IPS DF 6.9 (cell line): ENCODE data around the gene YAP1.

Experiments used
- DNase-seq: peaks from one replicate; pipeline ENCODE4 v3.0.0-alpha.2; 2013; ENCODE audit warnings: low read depth, low spot score
- H3K27ac ChIP-seq: one replicate; pipeline ENCODE4 v1.5.1; 2013; ENCODE audit warnings: low read length, control low read depth
- H3K27me3 ChIP-seq: 2 replicates; pipeline ENCODE4 v1.6.1; 2013; ENCODE audit warnings: mild to moderate bottlenecking, low read length; ENCODE audit not compliant: control insufficient read depth, insufficient read depth
- H3K36me3 ChIP-seq: 2 replicates; pipeline ENCODE4 v1.6.1; 2013; ENCODE audit warnings: low read length; ENCODE audit not compliant: control insufficient read depth, insufficient read depth
- H3K4me1 ChIP-seq: 2 replicates; pipeline ENCODE4 v1.6.1; 2013; ENCODE audit warnings: low read length; ENCODE audit not compliant: control insufficient read depth, insufficient read depth
- H3K4me3 ChIP-seq: 2 replicates; pipeline ENCODE4 v1.5.1; 2013; ENCODE audit warnings: mild to moderate bottlenecking, low read length
- H3K9me3 ChIP-seq: 2 replicates; pipeline ENCODE4 v1.6.1; 2013; ENCODE audit warnings: low read length, inconsistent platforms; ENCODE audit not compliant: control insufficient read depth, insufficient read depth
- WGBS: extraction: QIAGEN DNeasy Blood & Tissue Kit; methylation state at CpG from one replicate; pipeline ENCODE4 v1.1.7; 2013; ENCODE audit warnings: mixed read lengths, missing lambda C conversion rate; ENCODE audit not compliant: insufficient read length, insufficient coverage; 5-methylcytosine and 5-hydroxymethylcytosine counted together

YAP1 gene

GRCh38 chr11:102117472-102118113 is 7.3 kb downstream of the YAP1 start:
- H3K27ac ChIP-seq, result no peak overlapping the region
- H3K36me3 ChIP-seq, result no peaks in the 10 kb centered on the region
- no peaks in the 10 kb centered on the region for H3K27me3 ChIP-seq
- H3K4me3 ChIP-seq, result no peak overlapping the region
- no CpG with 5 or more reads among the region's 4 CpGs for WGBS
- DNase-seq, result no peak
- H3K4me1 ChIP-seq, result peaks cover 3% of the 10 kb centered on the region
- H3K9me3 ChIP-seq, result no peaks in the 10 kb centered on the region

- Histone ChIP-seq H3K4me3 (no peak overlapping the region), H3K9me3 (no peaks in the 10 kb centered on the region), H3K4me1 (peaks cover 3% of the 10 kb centered on the region), H3K36me3 (no peaks in the 10 kb centered on the region), H3K27me3 (no peaks in the 10 kb centered on the region), H3K27ac (no peak overlapping the region)
- WGBS, result no CpG with 5 or more reads among the region's 3 CpGs
- DNase-seq, result no peak
These were observed 8.7 kb downstream of the YAP1 start for GRCh38 chr11:102118937-102119336.

- Histone ChIP-seq H3K27me3 (no peaks in the 10 kb centered on the region), H3K27ac (no peak overlapping the region), H3K4me3 (no peak overlapping the region), H3K36me3 (no peaks in the 10 kb centered on the region), H3K9me3 (no peaks in the 10 kb centered on the region), H3K4me1 (no peaks in the 10 kb centered on the region; the same call in none of the 2 replicates)
- no peak for DNase-seq
- WGBS, result no CpG with 5 or more reads among the region's 4 CpGs
These were observed 9.8 kb downstream of the YAP1 start for GRCh38 chr11:102119997-102120396.

GRCh38 chr11:102120437-102120973 is 10.3 kb downstream of the YAP1 start:
- Histone ChIP-seq H3K36me3 (no peaks in the 10 kb centered on the region), H3K4me3 (no peak overlapping the region), H3K9me3 (no peaks in the 10 kb centered on the region), H3K27me3 (no peaks in the 10 kb centered on the region), H3K4me1 (no peaks in the 10 kb centered on the region; the same call in none of the 2 replicates), H3K27ac (no peak overlapping the region)
- WGBS, result no CpG with 5 or more reads among the region's 3 CpGs
- no peak for DNase-seq

- Histone ChIP-seq H3K4me1 (no peaks in the 10 kb centered on the region; the same call in none of the 2 replicates), H3K27me3 (no peaks in the 10 kb centered on the region), H3K27ac (no peak overlapping the region), H3K36me3 (no peaks in the 10 kb centered on the region), H3K4me3 (no peak overlapping the region), H3K9me3 (no peaks in the 10 kb centered on the region)
- no CpG with 5 or more reads among the region's 2 CpGs for WGBS
- DNase-seq, result no peak
These were observed 11.1 kb downstream of the YAP1 start for GRCh38 chr11:102121329-102121728.

GRCh38 chr11:102134597-102134996 is 24.4 kb downstream of the YAP1 start:
- Histone ChIP-seq H3K9me3 (no peaks in the 10 kb centered on the region), H3K36me3 (no peaks in the 10 kb centered on the region), H3K4me3 (no peak overlapping the region), H3K4me1 (peaks cover 2% of the 10 kb centered on the region), H3K27me3 (no peaks in the 10 kb centered on the region), H3K27ac (no peak overlapping the region)
- no CpG with 5 or more reads among the region's 3 CpGs for WGBS
- DNase-seq, result no peak

- no peaks in the 10 kb centered on the region for H3K27me3 ChIP-seq
- no peak overlapping the region for H3K27ac ChIP-seq
- H3K4me1 ChIP-seq, result peaks cover 2% of the 10 kb centered on the region
- no peaks in the 10 kb centered on the region for H3K9me3 ChIP-seq
- no CpG with 5 or more reads among the region's 2 CpGs for WGBS
- no peak overlapping the region for H3K4me3 ChIP-seq
- no peak for DNase-seq
- no peaks in the 10 kb centered on the region for H3K36me3 ChIP-seq
These were observed 25.0 kb downstream of the YAP1 start for GRCh38 chr11:102135256-102135655.

GRCh38 chr11:102138223-102138622 is 28.0 kb downstream of the YAP1 start:
- no peaks in the 10 kb centered on the region for H3K36me3 ChIP-seq
- DNase-seq, result no peak
- WGBS, result no CpG with 5 or more reads among the region's 2 CpGs
- no peaks in the 10 kb centered on the region for H3K27me3 ChIP-seq
- H3K4me1 ChIP-seq, result peaks cover 2% of the 10 kb centered on the region
- H3K9me3 ChIP-seq, result no peaks in the 10 kb centered on the region
- no peak overlapping the region for H3K27ac ChIP-seq
- no peak overlapping the region for H3K4me3 ChIP-seq

GRCh38 chr11:102138670-102139069 is 28.4 kb downstream of the YAP1 start:
- H3K36me3 ChIP-seq, result no peaks in the 10 kb centered on the region
- H3K4me1 ChIP-seq, result peaks cover 2% of the 10 kb centered on the region
- WGBS, result no CpG with 5 or more reads among the region's 3 CpGs
- H3K27me3 ChIP-seq, result no peaks in the 10 kb centered on the region
- no peaks in the 10 kb centered on the region for H3K9me3 ChIP-seq
- no peak overlapping the region for H3K4me3 ChIP-seq
- no peak for DNase-seq
- no peak overlapping the region for H3K27ac ChIP-seq

GRCh38 chr11:102139081-102139498 is 28.8 kb downstream of the YAP1 start:
- Histone ChIP-seq H3K36me3 (no peaks in the 10 kb centered on the region), H3K9me3 (no peaks in the 10 kb centered on the region), H3K4me1 (peaks cover 2% of the 10 kb centered on the region), H3K27me3 (no peaks in the 10 kb centered on the region), H3K4me3 (no peak overlapping the region), H3K27ac (no peak overlapping the region)
- no peak for DNase-seq
- no CpG with 5 or more reads among the region's 3 CpGs for WGBS

GRCh38 chr11:102142333-102142732 is 32.1 kb downstream of the YAP1 start:
- WGBS, result no CpG with 5 or more reads among the region's 1 CpG
- Histone ChIP-seq H3K27ac (no peak overlapping the region), H3K27me3 (no peaks in the 10 kb centered on the region), H3K9me3 (no peaks in the 10 kb centered on the region), H3K4me3 (no peak overlapping the region), H3K36me3 (no peaks in the 10 kb centered on the region), H3K4me1 (peaks cover 2% of the 10 kb centered on the region)
- DNase-seq, result no peak
